Activated CD8-positive, alpha-beta memory T cell treated with anti-CD3 and anti-CD28 coated beads, Interleukin-2, amount 50 U/mL, for 1 hour (primary cell): Measurements from ENCODE around the gene LGR4.

Source experiments
- DNase-seq: peaks from one replicate; pipeline ENCODE4 v3.0.0-alpha.2; 2020; ENCODE audit errors: extremely low read depth

Gene LGR4

DNA sequence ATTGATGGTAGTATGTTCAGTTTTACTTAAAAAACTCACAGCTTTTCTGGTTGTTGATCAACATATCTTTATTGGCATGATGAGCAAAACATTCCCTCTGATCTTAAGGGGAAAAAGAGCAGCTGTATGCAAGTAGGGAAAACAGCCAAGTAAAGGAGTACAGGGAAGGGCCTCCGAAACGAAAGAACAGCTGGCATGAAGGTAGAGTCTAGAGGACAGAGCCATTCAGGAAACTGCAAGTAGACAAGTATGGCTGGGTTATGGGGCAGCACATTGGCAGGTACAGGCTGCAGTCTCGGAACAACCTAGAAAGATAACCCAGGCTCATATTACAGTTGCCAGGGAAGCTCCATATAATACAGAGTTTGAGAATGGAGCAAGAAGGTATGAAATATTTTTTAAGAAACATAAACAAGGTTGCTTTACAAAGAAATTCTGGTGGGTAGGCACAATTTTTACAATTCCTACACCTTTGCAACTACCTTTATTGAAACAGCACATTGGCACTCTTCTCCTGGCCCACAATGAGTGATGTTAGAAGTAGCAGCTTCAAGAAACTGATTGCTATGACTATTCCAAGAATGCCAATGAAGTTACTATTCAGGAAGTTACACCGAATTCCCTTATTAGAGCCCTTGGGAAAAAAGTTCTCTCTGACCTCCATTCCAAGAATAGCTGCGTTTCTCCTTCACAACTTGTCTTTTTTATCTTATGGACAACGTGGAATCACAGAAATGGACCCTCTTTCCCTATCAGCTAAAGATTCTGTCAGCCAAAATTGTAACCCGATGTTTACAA, 45.2 kb downstream of the LGR4 start:
- no peak for DNase-seq

GRCh38 chr11:27425814-27426213, 46.8 kb downstream of the LGR4 start:
- DNase-seq: no peak

DNA sequence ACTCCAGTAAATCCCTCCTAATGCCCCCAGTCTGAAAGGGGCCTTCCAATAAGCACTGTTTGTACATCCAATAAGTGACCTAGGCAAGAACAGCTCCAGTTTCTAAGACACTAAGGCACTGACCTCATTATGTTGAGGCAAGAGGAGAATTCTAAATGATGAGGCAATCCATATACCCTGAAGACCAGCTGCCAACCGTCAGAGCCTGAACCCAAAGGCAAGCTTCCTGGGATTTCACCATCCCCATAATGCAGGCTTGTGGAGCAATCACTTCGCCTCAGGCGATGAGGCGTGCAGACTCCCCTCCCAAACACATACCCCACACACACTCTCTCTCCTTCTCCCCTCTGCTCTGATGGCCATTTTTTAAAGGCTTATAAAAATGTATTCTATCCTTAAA, 49.5 kb downstream of the LGR4 start:
- no peak for DNase-seq

DNA sequence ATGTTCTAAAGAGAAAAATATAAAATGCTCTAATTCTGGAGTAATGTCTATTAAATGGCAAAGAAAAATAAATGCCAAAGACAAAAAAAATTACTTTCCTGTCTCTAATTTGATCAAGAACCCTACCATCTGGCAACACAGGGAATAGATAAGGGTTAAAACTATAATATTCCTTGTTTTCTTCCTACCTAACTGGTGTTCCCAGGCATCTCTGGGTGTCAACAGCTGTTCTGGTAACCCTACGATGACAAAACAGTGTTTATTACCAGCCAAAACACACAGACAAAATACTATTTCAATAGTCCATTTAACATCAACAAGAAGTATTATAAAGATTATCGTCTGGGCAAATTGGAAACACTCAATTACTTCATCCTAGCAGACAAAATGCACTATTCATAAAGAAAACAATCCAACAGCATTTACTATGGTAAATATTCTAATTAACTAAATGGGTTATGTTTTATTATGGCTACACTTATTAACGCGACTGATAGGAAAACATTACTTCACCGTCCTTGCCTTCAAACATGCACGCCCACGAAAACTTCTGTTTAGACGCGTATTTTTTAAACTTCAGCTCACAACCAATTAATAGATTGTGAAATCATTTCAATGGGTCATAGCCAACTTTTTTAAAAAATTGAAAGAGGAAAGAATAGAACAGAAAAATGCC, 50.6 kb downstream of the LGR4 start:
- no peak for DNase-seq

GRCh38 chr11:27420722-27421572, 51.6 kb downstream of the LGR4 start:
- no peak for DNase-seq

GRCh38 chr11:27420217-27420616, 52.4 kb downstream of the LGR4 start:
- DNase-seq: no peak

DNA sequence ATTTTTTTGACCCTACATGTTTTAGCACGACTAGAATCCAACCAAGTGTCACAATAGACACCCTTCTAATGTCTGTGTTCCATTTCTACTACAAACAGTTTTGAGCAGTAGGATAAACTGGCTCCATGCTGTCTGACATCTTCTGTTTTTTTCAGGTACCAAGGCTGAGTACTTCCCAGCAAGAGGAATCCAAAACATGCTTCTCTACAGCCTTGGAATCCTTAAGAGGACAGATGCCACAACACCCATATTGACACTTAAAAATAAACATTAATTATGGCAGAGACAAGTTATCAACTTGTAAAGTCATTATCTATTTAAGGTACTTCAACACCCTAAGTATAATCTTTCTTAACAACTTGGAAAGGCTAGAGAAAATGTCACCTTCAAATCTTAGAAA, 54.2 kb downstream of the LGR4 start:
- no peak for DNase-seq

DNA sequence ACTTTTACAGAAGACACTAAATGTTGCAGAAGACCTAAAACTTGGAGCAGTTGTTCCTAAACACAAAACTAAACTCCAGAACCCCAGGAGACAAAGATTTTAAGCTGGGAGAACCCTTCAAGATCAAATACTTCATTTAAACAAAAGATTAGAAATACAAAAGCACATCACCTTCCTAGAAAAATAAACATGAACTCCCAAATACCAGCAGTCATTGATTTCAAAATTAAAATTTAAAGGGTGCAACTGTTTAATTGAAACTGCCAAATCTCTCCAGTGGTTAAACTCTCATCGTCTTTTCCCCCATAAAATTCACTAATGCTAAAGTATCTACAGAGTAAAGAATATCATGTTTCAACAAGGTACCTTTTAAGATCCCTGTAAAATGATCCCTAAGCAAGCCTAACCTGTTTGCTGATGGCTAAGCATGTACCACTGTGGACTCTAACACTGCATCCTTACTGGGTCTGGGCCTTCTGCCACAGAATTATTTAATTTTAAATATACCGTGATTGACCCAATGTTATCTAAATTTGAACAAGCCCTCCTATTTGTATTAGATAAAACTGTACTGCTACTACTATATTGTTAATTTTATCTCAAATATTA, 55.9 kb downstream of the LGR4 start:
- DNase-seq: no peak

- no peak for DNase-seq
These were observed 57.9 kb downstream of the LGR4 start for GRCh38 chr11:27414644-27415043.

DNA sequence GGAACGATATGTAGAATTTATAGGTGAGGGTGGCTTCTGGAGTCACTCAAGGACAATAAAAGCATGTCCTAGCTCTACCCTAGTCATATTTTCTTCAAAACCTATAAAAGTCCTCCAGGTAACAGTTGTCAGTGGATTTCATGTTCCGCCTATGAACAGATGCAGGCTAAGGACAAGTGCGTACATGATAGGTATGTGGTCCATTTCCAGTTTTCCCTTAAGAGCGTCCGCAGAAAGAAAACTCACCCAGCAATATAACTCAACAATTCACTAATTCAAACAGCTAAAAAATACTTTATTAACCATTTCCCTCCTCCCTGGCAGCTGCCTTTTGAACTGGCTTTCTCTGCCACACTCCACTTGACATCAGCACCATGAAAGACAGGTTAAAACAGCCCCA, 59.4 kb downstream of the LGR4 start:
- DNase-seq: no peak

DNA sequence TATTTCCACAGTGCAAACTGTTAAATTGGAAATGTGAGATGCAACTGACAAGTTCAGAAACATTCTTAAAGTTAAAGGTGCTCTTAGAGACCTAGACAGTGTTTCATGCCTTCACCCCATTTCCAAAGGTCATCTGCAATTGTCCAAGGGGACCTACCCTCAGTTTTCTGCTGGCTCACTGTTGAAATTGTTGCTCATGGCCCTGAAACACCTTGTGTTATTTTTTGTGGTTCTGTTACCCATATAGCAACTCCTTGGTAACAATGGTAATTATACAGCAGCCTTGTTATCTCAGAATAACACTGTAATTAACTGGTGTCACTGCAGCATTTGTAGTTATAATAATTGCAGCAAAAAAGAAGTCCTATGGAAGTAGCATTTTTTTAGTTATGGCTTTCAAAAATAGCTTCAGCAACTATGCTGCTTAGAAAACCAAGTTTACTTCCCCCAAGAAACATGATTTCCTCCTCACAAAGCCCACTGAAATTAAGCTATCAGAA, 60.3 kb downstream of the LGR4 start:
- no peak for DNase-seq

- DNase-seq: no peak
These were observed 61.3 kb downstream of the LGR4 start for GRCh38 chr11:27411328-27411727.

- no peak for DNase-seq
These were observed 62.3 kb downstream of the LGR4 start for GRCh38 chr11:27410272-27410671.

DNA sequence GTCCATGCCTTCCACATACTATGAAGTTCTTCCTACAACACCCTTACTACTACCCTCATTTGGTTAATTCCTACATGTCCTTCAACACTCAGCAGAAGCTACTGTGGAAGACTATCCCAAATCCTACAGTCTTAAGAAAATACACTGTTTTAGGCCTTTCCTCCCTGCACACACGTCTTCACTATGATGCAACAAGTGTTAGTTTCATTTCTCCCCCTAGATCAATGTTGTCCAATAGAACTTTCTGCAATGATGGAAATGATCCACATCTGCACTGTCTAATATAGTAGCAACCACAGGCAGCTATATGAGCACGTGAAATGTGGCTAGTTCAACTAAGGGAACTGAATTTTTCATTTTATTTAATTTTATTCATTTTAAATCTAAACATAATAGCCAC, 62.8 kb downstream of the LGR4 start:
- no peak for DNase-seq

GRCh38 chr11:27409049-27409448, 63.5 kb downstream of the LGR4 start:
- DNase-seq: no peak

- DNase-seq: no peak
These were observed 64.3 kb downstream of the LGR4 start for GRCh38 chr11:27408246-27408800.

- no peak for DNase-seq
These were observed 65.9 kb downstream of the LGR4 start for GRCh38 chr11:27406498-27407354.

GRCh38 chr11:27405134-27405533, 67.5 kb downstream of the LGR4 start:
- no peak for DNase-seq

- no peak for DNase-seq
These were observed 68.2 kb downstream of the LGR4 start for GRCh38 chr11:27404427-27404826.

- no peak for DNase-seq
These were observed 69.4 kb downstream of the LGR4 start for GRCh38 chr11:27403195-27403594.

DNA sequence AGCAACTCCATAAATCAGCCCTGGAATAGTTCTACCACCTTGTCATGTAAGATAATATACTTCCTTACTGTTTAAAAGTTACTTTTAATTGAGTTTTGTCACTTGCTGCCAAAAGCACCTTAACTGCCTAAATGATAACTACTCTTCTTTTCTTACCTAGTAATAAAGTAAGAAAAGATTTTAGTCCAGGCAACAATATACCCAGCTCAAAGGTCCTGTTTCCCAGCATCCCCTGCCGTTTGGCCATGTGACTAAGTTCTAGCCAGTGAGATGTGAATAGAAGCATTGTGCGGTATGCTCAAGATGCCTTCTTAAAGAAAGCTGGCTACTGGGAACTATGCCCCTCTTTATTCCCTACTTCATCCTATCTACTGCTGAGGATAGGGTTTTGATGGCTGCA, 70.1 kb downstream of the LGR4 start:
- no peak for DNase-seq
